PC-3 (cell line): Measurements from ENCODE around the gene NOP58. TPM values are rescaled to one million over a fixed set of nuclear protein-coding genes. Genes with fewer than 3 reads are reported as not detected.

Source experiments
- ATAC-seq: fragments of 200-7000 bp; cut with Tn5 transposase; 2 replicates; pipeline ENCODE4 v1.9.1; 2020; ENCODE audit warnings: mild to moderate bottlenecking, moderate library complexity
- BruUV-seq: library from RNA; stranded (reverse); fragments of 400-500 nt; replicated peaks from 2 replicates; lab custom pipeline; 2021; lab: Mats Ljungman, UMichigan
- CTCF ChIA-PET: fragments of 300-600 bp; sonication (Branson Sonifier 250); formaldehyde crosslinking; loops from one replicate; lab custom pipeline; 2022; ENCODE audit warnings: antibody characterized with exemption; lab: Charles Lee
- POLR2A ChIA-PET: fragments of 300-600 bp; sonication (Branson Sonifier 250); formaldehyde crosslinking; loops from one replicate; lab custom pipeline; 2022; ENCODE audit warnings: antibody characterized with exemption; ENCODE audit not compliant: unreplicated experiment; lab: Charles Lee
- DNase-seq: peaks from one replicate; pipeline ENCODE4 v3.0.0-alpha.2; 2015
- H2AFZ ChIP-seq: fragments of 300-600 bp; sonication (generic); 2 replicates; pipeline ENCODE4 v1.6.0; 2016; ENCODE audit warnings: antibody characterized with exemption, low read length
- H3F3A ChIP-seq: fragments of 300-600 bp; sonication (generic); one replicate; pipeline ENCODE4 v1.6.0; 2017; ENCODE audit warnings: antibody characterized with exemption, low read length, control low read depth, mild to moderate bottlenecking; ENCODE audit not compliant: unreplicated experiment
- H3K27ac ChIP-seq: fragments of 300-600 bp; sonication (generic); 2 replicates; pipeline ENCODE4 v1.5.1; 2016; ENCODE audit warnings: mild to moderate bottlenecking, low read length
- H3K27me3 ChIP-seq: fragments of 300-600 bp; sonication (generic); 2 replicates; pipeline ENCODE4 v1.6.1; 2016; ENCODE audit warnings: low read length, mixed read lengths
- H3K36me3 ChIP-seq: fragments of 300-600 bp; sonication (generic); 2 replicates; pipeline ENCODE4 v1.6.1; 2016; ENCODE audit warnings: low read depth, mixed run types, low read length, mixed read lengths
- H3K4me1 ChIP-seq: fragments of 300-600 bp; sonication (generic); 2 replicates; pipeline ENCODE4 v1.5.1; 2016; ENCODE audit warnings: low read length; ENCODE audit not compliant: insufficient read depth
- H3K4me2 ChIP-seq: fragments of 300-600 bp; sonication (generic); 2 replicates; pipeline ENCODE4 v1.6.0; 2016; ENCODE audit warnings: low read length
- H3K4me3 ChIP-seq: fragments of 300-600 bp; sonication (generic); 2 replicates; pipeline ENCODE4 v1.5.1; 2016; ENCODE audit warnings: mild to moderate bottlenecking, low read length, mixed read lengths
- H3K79me2 ChIP-seq: fragments of 300-600 bp; sonication (generic); 2 replicates; pipeline ENCODE4 v1.6.1; 2017; ENCODE audit warnings: low read length, mixed read lengths
- H3K9ac ChIP-seq: fragments of 300-600 bp; sonication (generic); 2 replicates; pipeline ENCODE4 v1.6.0; 2016; ENCODE audit warnings: mild to moderate bottlenecking, low read length
- H3K9me2 ChIP-seq: fragments of 300-600 bp; sonication (generic); replicated peaks from 2 replicates; pipeline ENCODE4 v1.6.1; 2016; ENCODE audit warnings: mixed run types, low read length, mixed read lengths
- H3K9me3 ChIP-seq: fragments of 300-600 bp; sonication (generic); 2 replicates; pipeline ENCODE4 v1.6.1; 2016; ENCODE audit warnings: low read length, mixed read lengths
- H4K20me1 ChIP-seq: fragments of 300-600 bp; sonication (generic); 2 replicates; pipeline ENCODE4 v1.6.1; 2016; ENCODE audit warnings: low read length, mixed read lengths
- CTCF ChIP-seq: fragments of 300-600 bp; sonication (generic); conservative IDR thresholded peaks from 2 replicates; pipeline ENCODE4 v1.5.1; 2017; ENCODE audit warnings: antibody characterized with exemption, low read depth, mild to moderate bottlenecking, low read length
- EZH2 ChIP-seq: fragments of 300-600 bp; sonication (generic); IDR thresholded peaks from one replicate; pipeline ENCODE4 v1.6.1; 2017; ENCODE audit warnings: antibody characterized with exemption, mild to moderate bottlenecking, low read length; ENCODE audit not compliant: unreplicated experiment
- EZH2phosphoT487 ChIP-seq: fragments of 300-600 bp; sonication (generic); IDR thresholded peaks from 2 replicates; pipeline ENCODE4 v1.6.1; 2018; ENCODE audit warnings: mild to moderate bottlenecking, antibody characterized with exemption, low read length, borderline replicate concordance
- intact Hi-C: fragments of 100-400 bp; cut with micrococcal nuclease; formaldehyde crosslinking; loops from 2 replicates; pipeline ENCODE4 v1.9.0; 2023
- total RNA-seq: library from RNA; depleted of rRNA; stranded (reverse); fragments of >200 nt; gene quantifications from 2 replicates; pipeline ENCODE4 v1.2.3, GENCODE V29; 2014

The NOP58 gene
- total RNA-seq, 1 experiment from 2014 or later, result 112 TPM

GRCh38 chr2:202322435-202322834 is 56.9 kb downstream of the NOP58 start:
- Histone ChIP-seq H3K9ac (no peak overlapping the region), H3K36me3 (peaks cover 2% of the 10 kb centered on the region; the same call in 1 of the 2 replicates), H3K9me3 (no peaks in the 10 kb centered on the region), H3K27ac (no peak overlapping the region), H3K79me2 (no peaks in the 10 kb centered on the region), H3K4me1 (peaks cover 4% of the 10 kb centered on the region), H3K4me3 (no peak overlapping the region), H3K27me3 (no peaks in the 10 kb centered on the region), H4K20me1 (no peaks in the 10 kb centered on the region), H3K4me2 (no peak overlapping the region), H2AFZ (no peak overlapping the region), H3K9me2 (no peaks in the 10 kb centered on the region), H3F3A (no peaks in the 10 kb centered on the region)
- ChIA-PET POLR2A (no interaction called here), CTCF (no interaction called here)
- no peak for TF ChIP-seq CTCF
- TF ChIP-seq EZH2, result no peak
- no peak for TF ChIP-seq EZH2phosphoT487
- intact Hi-C loops, result no loop called here
- no peak for DNase-seq
- no TSS peak for BruUV-seq
- ATAC-seq, result no peak

GRCh38 chr2:202327858-202328257 is 62.3 kb downstream of the NOP58 start:
- CTCF ChIA-PET, result no interaction called here

More at GRCh38 chr2:202327858-202328257, 62.3 kb downstream of the NOP58 start:
- DNase-seq, result no peak
- Histone ChIP-seq H3K9me2 (no peaks in the 10 kb centered on the region), H3K4me3 (no peak overlapping the region), H4K20me1 (no peaks in the 10 kb centered on the region), H3K9me3 (no peaks in the 10 kb centered on the region), H3K27me3 (no peaks in the 10 kb centered on the region), H2AFZ (no peak overlapping the region), H3K4me1 (no peaks in the 10 kb centered on the region), H3K9ac (no peak overlapping the region), H3K79me2 (no peaks in the 10 kb centered on the region), H3K4me2 (no peak overlapping the region), H3K27ac (no peak overlapping the region), H3K36me3 (no peaks in the 10 kb centered on the region), H3F3A (no peaks in the 10 kb centered on the region)
- intact Hi-C loops, result no loop called here
- no peak for ATAC-seq
- no TSS peak for BruUV-seq
- POLR2A ChIA-PET, result no interaction called here
- no peak for TF ChIP-seq EZH2
- TF ChIP-seq CTCF, result no peak
- no peak for TF ChIP-seq EZH2phosphoT487
